MG63 (cell line): ENCODE measurements around the gene MALT1. TPM values are rescaled to one million over a fixed set of nuclear protein-coding genes. Genes with fewer than 3 reads are reported as not detected.

Experiments used
- DNase-seq: peaks from one replicate; pipeline ENCODE4 v3.0.0-alpha.2; 2020
- H3K27me3 ChIP-seq: fragments of 250-450 bp; sonication (Bioruptor Pico); 2 replicates; pipeline ENCODE4 v1.5.1; 2020; ENCODE audit warnings: mild to moderate bottlenecking, moderate library complexity
- H3K36me3 ChIP-seq: fragments of 250-450 bp; sonication (Bioruptor Pico); 2 replicates; pipeline ENCODE4 v1.5.1; 2020; ENCODE audit warnings: mild to moderate bottlenecking, moderate library complexity
- H3K4me3 ChIP-seq: fragments of 250-450 bp; sonication (Bioruptor Pico); 2 replicates; pipeline ENCODE4 v1.5.1; 2020; ENCODE audit warnings: mild to moderate bottlenecking, moderate library complexity
- H3K9me3 ChIP-seq: fragments of 250-450 bp; sonication (Bioruptor Pico); 2 replicates; pipeline ENCODE4 v1.5.1; 2020; ENCODE audit warnings: mild to moderate bottlenecking, moderate library complexity
- total RNA-seq: library from RNA; depleted of rRNA; stranded (reverse); fragments of >200 nt; shearing (Covaris generic); gene quantifications from 2 replicates; pipeline ENCODE4 v1.2.3, GENCODE V29; 2014; ENCODE audit warnings: low replicate concordance

The MALT1 gene
- total RNA-seq, 1 experiment from 2014 or later, result 24.6 TPM

GRCh38 chr18:58698701-58699193 lies 27.5 kb downstream of the MALT1 start:
- Histone ChIP-seq H3K9me3 (no peaks in the 10 kb centered on the region), H3K36me3 (peaks cover 48% of the 10 kb centered on the region), H3K4me3 (no peak overlapping the region), H3K27me3 (no peaks in the 10 kb centered on the region)
- no peak for DNase-seq

- Histone ChIP-seq H3K36me3 (peaks cover 48% of the 10 kb centered on the region), H3K9me3 (no peaks in the 10 kb centered on the region), H3K27me3 (no peaks in the 10 kb centered on the region), H3K4me3 (no peak overlapping the region)
- no peak for DNase-seq
Observed at GRCh38 chr18:58699551-58699950, 28.3 kb downstream of the MALT1 start.

- peaks cover 53% of the 10 kb centered on the region for H3K36me3 ChIP-seq
- no peak overlapping the region for H3K4me3 ChIP-seq
- H3K27me3 ChIP-seq, result no peaks in the 10 kb centered on the region
- H3K9me3 ChIP-seq, result no peaks in the 10 kb centered on the region
- DNase-seq, result no peak
Observed at GRCh38 chr18:58700209-58700608, 28.9 kb downstream of the MALT1 start.

- no peaks in the 10 kb centered on the region for H3K27me3 ChIP-seq
- no peaks in the 10 kb centered on the region for H3K9me3 ChIP-seq
- peaks cover 13% of the 10 kb centered on the region for H3K36me3 ChIP-seq
- no peak for DNase-seq
- no peak overlapping the region for H3K4me3 ChIP-seq
Observed at GRCh38 chr18:58712930-58713329, 41.7 kb downstream of the MALT1 start.

- no peak overlapping the region for H3K4me3 ChIP-seq
- H3K27me3 ChIP-seq, result no peaks in the 10 kb centered on the region
- peaks cover 13% of the 10 kb centered on the region for H3K36me3 ChIP-seq
- DNase-seq, result no peak
- no peaks in the 10 kb centered on the region for H3K9me3 ChIP-seq
Observed at GRCh38 chr18:58714259-58714658, 43.0 kb downstream of the MALT1 start.

- DNase-seq, result no peak
- H3K27me3 ChIP-seq, result no peaks in the 10 kb centered on the region
- no peaks in the 10 kb centered on the region for H3K9me3 ChIP-seq
- H3K4me3 ChIP-seq, result no peak overlapping the region
- H3K36me3 ChIP-seq, result peaks cover 13% of the 10 kb centered on the region
Observed at GRCh38 chr18:58714821-58715220, 43.6 kb downstream of the MALT1 start.

GRCh38 chr18:58715540-58715939 lies 44.3 kb downstream of the MALT1 start:
- no peak for DNase-seq
- no peaks in the 10 kb centered on the region for H3K27me3 ChIP-seq
- H3K36me3 ChIP-seq, result peaks cover 13% of the 10 kb centered on the region
- H3K9me3 ChIP-seq, result no peaks in the 10 kb centered on the region
- H3K4me3 ChIP-seq, result no peak overlapping the region

- H3K27me3 ChIP-seq, result no peaks in the 10 kb centered on the region
- DNase-seq, result no peak
- H3K4me3 ChIP-seq, result no peak overlapping the region
- peaks cover 11% of the 10 kb centered on the region for H3K36me3 ChIP-seq
- H3K9me3 ChIP-seq, result no peaks in the 10 kb centered on the region
Observed at GRCh38 chr18:58716060-58716756, 44.9 kb downstream of the MALT1 start.

GRCh38 chr18:58721566-58722239 lies 50.4 kb downstream of the MALT1 start:
- Histone ChIP-seq H3K4me3 (no peak overlapping the region), H3K9me3 (no peaks in the 10 kb centered on the region), H3K36me3 (peaks cover 16% of the 10 kb centered on the region), H3K27me3 (no peaks in the 10 kb centered on the region)
- DNase-seq, result no peak

- no peaks in the 10 kb centered on the region for H3K9me3 ChIP-seq
- H3K36me3 ChIP-seq, result peaks cover 15% of the 10 kb centered on the region
- H3K27me3 ChIP-seq, result no peaks in the 10 kb centered on the region
- DNase-seq, result no peak
- H3K4me3 ChIP-seq, result no peak overlapping the region
Observed at GRCh38 chr18:58723810-58724602, 52.7 kb downstream of the MALT1 start.

GRCh38 chr18:58726671-58727070 lies 55.4 kb downstream of the MALT1 start:
- Histone ChIP-seq H3K9me3 (no peaks in the 10 kb centered on the region), H3K4me3 (no peak overlapping the region), H3K36me3 (peaks cover 15% of the 10 kb centered on the region), H3K27me3 (no peaks in the 10 kb centered on the region)
- no peak for DNase-seq

- peaks cover 14% of the 10 kb centered on the region for H3K36me3 ChIP-seq
- H3K27me3 ChIP-seq, result no peaks in the 10 kb centered on the region
- no peak overlapping the region for H3K4me3 ChIP-seq
- peak; percentile 6 for DNase-seq
- H3K9me3 ChIP-seq, result no peaks in the 10 kb centered on the region
Observed at GRCh38 chr18:58727776-58728500, 56.7 kb downstream of the MALT1 start.

GRCh38 chr18:58728719-58729118 lies 57.5 kb downstream of the MALT1 start:
- DNase-seq, result no peak
- H3K27me3 ChIP-seq, result no peaks in the 10 kb centered on the region
- no peak overlapping the region for H3K4me3 ChIP-seq
- peaks cover 12% of the 10 kb centered on the region for H3K36me3 ChIP-seq
- H3K9me3 ChIP-seq, result no peaks in the 10 kb centered on the region

- Histone ChIP-seq H3K9me3 (no peaks in the 10 kb centered on the region), H3K36me3 (peaks cover 22% of the 10 kb centered on the region), H3K4me3 (no peak overlapping the region), H3K27me3 (no peaks in the 10 kb centered on the region)
- DNase-seq, result no peak
Observed at GRCh38 chr18:58730618-58731017, 59.4 kb downstream of the MALT1 start.

GRCh38 chr18:58732471-58732870 lies 61.2 kb downstream of the MALT1 start:
- no peaks in the 10 kb centered on the region for H3K27me3 ChIP-seq
- DNase-seq, result no peak
- H3K4me3 ChIP-seq, result no peak overlapping the region
- H3K9me3 ChIP-seq, result no peaks in the 10 kb centered on the region
- peaks cover 30% of the 10 kb centered on the region for H3K36me3 ChIP-seq

- H3K9me3 ChIP-seq, result no peaks in the 10 kb centered on the region
- peaks cover 43% of the 10 kb centered on the region for H3K36me3 ChIP-seq
- no peak for DNase-seq
- no peaks in the 10 kb centered on the region for H3K27me3 ChIP-seq
- H3K4me3 ChIP-seq, result no peak overlapping the region
Observed at GRCh38 chr18:58733866-58734265, 62.6 kb downstream of the MALT1 start.

GRCh38 chr18:58738322-58738721 lies 67.1 kb downstream of the MALT1 start:
- Histone ChIP-seq H3K36me3 (peaks cover 55% of the 10 kb centered on the region), H3K9me3 (no peaks in the 10 kb centered on the region), H3K27me3 (no peaks in the 10 kb centered on the region), H3K4me3 (no peak overlapping the region)
- no peak for DNase-seq
